NOMO-1 (cell line): ENCODE data around the gene FRMD3.
A peak's percentile ranks its signal among the peaks of the same experiment; 100 is the strongest.

Source experiments
- DNase-seq, 2 experiments: peaks; one replicate each; lab custom pipeline; 2025; ENCODE audit not compliant: unreplicated experiment in 2 of 2; lab: John Stamatoyannopoulos, UW

The FRMD3 gene

DNA sequence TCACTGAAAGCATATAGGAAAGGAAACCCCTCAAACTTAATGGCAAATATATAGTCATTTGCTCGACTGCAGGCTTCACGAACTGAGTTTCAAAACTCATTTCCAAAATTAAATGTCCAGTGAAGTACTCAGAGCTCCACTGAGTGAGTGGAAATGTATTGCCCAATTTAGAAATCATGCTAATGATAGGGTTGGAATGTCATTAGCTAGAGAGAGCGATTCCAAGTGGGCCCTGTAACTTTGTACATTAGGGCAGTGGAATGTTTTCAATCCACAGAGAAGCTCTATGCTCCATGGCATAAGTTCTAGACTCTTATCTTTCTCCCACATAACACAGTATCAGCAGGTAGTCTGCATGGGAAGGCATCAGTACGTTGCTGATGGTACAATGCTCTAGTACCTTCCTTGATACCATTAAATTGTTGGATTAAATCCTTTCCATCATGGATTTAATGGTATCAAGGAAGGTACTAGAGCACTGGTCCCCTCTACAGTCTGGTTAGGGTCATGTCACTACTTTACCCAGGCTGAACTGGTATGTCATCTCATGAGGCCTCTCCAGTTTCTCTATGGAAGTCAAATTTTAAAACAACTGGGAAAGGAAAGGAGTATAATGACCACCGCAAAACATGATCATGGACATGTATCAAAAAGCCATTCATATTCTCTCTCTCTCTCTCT lies 292.1 kb downstream of the FRMD3 start:
- no peak for DNase-seq

DNA sequence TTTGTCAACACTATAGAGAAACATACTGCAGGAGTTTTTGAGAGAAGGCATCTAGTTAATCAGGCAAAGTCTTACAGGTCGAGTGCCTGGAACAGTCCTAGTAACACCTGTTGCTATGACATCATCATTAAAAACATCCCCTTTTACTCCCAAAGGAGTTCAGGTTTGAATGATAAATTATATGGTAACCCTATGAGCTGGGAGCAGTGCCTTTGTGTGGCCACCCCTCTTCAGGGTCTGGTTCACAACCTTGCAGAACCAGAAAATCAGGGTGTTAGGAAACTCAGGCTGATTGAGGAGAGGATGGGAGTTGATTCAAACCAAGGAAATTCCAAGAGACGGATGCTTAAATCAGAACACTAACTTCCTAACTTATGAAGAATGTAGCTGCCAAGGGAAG lies 296.1 kb downstream of the FRMD3 start:
- DNase-seq, result no peak

DNA sequence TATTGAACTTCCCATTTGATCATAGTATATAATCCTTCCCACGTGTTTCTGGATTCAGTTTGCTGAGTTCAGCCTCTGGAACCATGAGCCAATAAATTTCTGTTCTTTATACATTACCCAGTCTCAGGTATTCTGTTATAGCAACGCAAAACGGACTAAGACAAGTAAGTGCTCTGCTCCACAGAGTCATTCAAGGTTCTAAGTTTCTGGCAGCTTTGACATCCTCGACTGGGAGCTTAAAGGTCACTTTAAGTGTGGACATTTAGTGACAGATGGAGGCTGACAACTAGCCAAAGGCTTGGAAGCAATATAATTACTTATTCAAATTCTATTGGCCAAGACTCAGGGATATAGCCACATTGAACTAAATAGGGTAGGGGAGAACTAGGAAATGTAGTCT lies 297.5 kb downstream of the FRMD3 start:
- DNase-seq, result no peak

DNA sequence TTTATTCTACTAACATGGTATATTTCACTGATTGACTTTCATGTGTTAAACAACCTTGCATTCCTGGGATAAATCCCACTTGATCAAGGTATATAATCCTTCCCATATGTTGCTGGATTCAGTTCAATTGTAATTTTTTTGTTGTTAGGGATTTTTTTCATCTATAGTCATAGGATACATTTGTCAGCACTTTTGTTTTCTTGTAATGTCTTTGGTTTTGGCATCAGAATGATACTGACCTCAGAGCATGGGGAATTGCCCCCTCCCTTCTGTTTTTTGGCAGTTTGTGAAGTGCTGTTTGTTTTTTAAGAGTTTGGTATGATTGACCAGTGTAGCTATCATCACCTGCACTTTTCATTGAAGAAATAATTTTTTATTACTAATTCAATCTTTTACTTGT lies 298.5 kb downstream of the FRMD3 start:
- DNase-seq, result no peak

DNA sequence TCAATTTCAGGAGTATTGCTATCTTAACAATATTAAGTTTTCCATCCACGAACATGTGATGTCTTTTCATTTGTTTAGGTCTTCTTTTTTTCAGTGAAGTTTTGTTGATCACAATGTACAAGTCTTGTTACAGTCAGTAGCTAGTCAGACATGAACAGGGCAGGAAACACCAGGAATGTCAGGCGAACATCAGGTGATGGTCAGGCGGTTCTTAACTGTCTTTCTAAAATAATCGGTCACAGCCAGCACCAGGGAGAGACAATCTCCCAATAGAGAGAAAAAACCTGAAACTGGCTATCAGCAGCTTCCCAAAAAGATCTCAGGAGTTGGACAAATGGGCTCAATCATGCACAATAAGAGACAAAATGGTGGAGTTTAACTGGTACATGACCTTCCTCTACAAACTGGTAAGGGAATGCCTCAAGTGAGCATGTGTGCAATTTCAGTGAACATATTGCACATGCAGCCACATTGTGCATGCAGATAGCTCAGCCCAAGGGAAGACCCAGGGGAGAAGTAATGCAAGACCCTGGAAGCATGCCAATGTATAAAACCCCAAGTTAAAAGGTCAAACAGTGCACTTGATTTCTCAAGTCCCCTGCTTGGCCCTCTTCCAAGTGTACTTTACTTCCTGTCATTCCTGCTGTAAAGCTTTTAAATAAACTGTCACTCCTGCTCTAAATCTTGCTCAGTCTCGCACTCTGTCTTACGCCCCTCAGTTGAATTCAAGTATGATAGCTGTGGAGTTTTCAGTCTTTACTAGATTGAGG lies 299.1 kb downstream of the FRMD3 start:
- DNase-seq, result peak; percentile 8 to 36

DNA sequence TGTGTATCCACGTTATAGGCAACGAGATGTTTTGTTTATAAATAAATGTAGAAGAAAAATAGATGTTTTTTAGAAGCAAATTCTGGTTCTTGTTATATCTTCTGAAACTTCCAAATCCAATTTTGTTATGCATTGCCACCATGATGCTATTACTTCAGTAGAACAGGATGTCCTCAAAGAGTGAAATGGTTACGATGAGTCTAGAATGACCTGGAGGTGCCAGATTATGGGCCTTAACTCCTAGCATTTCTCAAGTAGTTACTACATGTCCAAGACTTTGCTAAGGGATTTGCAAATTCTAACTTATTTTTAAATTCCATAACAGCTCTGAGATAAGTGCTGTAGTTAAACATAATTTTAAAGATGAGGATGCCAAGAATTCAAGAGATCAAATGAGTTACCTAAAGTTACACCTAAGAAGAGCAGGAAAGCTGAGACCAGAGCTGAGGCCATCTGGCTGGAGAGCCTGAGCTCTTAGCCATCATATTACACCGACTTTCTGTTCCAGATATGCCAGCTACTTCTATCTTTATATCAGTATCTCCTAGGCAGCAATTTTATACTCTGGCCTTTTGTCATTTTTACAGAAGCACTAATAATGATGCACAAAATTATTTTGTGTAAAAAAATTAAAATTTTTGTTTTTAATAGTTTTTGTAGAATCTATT lies 302.0 kb downstream of the FRMD3 start:
- DNase-seq, result no peak

DNA sequence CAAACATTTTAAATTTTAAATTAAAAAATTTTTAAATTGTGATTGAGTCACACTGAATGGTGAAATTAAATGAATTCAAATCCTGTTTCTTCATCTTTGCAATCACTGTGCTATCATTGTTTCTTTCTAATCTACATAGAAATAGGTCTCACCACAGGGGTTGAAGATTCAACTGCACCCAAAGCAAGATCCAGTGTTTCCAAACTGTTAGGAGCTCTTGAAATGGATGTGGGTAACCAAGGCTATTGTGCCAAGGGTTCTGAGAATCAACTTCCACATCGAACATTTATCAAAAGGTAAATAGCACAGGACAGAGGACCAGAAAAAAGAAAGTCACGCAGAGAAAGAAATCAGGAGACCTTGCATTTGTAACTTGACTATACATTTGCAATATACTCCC lies 302.7 kb downstream of the FRMD3 start:
- no peak for DNase-seq

DNA sequence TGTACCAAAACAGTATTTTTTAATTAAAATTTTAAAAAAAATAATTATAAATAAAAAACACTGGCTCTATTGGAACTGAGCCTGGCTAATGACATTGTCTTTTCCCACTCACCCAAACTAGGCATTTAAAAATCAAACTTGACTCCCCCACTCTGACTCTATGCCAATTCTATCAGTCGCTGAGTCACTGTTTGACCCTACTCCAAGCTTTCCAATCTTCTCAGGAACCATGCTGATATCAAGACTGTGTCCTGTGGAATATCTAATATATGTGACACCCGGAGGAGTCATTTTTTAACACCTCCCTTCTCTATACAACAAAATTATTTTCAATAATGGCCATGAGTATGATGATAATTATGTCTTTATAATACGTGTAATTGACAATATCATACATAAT lies 303.7 kb downstream of the FRMD3 start:
- no peak for DNase-seq

DNA sequence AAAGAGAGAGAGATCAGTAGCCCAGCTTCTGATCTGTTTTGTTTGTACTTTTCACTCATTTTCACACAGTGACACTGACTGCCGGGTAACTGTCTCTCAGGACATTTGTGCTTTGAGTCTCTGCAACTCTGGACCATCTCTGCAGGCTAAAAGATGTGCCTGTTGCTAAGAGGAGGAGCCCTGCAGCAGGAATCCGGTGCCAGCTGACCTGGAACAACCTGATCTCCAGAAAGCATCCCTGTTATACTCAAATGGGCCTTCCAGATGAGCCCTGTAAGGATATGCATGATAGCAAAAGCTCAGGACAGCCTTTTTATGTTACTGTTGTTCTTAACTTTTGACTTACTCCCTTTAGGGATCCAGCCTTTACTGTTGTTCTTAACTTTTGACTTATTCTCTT lies 304.6 kb downstream of the FRMD3 start:
- no peak for DNase-seq

DNA sequence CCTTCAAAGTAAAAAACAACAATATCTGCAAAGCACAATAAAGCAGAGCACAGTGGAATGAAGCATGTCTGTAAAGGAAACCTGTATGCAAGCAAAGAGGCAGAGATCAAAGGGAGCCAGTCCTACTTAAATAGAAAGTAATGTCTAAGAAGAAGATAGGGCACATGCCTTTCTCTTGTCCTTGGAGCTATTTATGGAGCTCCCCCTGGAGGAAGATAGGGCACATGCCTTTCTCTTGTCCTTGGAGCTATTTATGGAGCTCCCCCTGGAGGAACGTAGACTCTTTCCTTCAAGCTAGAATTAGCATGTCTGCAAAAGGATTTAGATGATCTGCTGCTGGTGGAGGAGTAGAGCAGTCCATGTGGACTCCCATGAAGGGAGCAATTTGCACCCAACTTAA lies 307.2 kb downstream of the FRMD3 start:
- no peak for DNase-seq

DNA sequence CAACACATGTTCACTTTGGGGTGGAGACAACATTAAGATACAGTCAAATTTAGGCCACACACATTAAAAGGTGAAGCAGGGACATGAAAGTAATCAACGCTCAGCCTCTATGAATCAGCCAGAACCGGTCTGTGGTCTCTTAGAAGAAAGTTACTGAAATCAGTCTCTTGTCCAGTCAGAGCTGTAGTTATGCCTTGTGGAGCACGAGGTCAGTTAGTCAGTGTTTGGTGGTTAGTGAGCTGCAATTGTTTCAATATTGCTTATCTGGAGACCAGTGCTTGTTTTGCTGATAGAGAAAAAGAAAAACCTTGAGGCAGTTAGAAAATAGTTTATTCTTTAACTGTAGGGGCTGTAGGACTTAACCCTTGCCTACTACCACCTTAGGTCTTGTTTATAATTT lies 317.5 kb downstream of the FRMD3 start:
- no peak for DNase-seq

DNA sequence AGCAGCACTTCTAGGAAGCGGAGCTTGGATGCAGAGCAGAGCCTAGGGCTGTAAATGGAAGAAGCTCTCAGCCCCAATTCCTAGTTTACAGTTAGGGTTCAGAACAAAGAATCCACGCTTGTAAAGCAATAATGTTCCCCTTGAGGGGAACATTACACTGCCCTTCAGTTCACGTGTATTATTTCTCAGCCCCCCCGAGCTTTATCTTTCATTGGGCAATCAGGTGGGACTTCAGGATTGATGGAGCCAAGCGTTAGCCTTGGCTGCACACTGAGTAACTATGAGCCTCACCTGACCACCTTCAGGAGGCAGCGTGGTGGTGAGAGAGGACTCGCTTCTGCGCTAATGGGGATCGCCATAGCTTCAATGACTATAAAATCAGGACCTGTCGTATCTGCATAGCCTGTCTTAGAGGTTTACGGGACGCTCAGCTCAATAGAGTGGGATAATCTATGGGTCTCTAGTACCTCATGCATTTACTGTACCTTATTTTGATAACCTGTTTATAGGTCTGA lies 318.2 kb downstream of the FRMD3 start:
- DNase-seq, result no peak

DNA sequence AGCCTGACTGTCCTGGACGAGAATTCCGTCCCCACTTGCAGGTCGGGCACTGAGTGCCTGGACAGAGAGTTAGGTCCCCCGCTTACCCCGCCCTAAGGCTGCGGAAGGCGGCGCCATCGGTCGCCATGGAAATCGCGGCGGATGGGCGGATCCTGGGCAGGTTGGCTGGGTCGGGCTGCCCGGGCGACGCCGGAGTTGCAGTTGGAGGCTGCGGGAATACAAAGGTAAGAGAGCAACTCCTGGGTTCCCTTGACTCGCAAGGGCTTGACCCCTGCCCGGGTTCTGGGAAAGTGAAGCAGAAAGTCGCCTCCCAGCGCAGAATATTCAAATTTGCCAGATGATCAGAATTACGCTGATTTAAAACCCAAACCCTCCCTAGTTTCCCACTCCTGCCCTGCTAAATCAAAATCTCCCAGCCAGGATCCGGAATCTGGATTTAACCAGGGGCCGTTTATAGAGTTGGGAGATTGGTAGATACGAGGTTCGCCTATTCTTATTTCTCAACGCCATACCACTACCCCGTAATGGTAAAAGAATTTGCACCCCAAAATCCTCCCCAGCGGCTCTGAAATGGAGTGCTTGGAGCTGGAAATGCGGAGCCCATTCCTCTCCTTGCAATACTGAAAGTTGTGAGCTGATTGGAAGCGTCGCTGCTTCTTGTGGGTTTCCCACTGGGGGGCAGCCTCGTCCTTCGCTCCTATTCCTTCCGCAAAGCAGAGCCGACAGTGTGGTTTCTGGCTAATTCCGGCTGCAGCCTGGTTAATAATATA lies 318.9 kb downstream of the FRMD3 start:
- DNase-seq, result peak; percentile 16 to 25

DNA sequence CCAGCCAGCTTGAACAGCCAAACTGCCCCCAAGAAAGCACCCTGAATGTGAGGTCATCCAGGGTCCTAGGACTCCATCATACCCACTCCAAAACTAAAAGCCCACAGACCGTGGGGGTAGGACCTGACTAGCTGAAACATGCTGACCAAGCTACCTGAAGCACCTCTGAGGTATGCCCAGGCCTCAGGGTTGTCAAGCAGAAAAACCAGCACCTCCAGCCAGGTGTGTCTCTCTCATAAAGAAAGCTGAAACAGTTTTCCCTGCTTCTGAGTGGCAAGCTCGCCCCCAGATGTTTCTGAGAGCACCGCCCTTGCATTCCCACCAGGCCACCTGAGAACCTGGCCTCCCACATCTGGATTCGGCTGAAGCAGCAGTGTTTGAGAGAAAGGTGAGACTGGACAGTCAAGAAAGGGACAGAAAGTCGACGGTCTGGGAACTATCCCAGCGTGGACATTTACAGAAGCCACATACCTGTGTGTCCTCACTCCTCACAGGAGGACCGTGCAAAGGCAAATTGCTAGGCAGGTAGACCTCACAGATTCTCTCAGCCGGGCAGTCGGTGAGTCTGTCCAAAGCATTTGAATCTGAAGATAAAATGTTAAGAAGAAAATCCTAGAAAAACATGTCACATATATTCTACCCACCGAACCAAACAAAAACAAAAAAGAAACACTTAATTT lies 319.6 kb downstream of the FRMD3 start:
- DNase-seq, result no peak

DNA sequence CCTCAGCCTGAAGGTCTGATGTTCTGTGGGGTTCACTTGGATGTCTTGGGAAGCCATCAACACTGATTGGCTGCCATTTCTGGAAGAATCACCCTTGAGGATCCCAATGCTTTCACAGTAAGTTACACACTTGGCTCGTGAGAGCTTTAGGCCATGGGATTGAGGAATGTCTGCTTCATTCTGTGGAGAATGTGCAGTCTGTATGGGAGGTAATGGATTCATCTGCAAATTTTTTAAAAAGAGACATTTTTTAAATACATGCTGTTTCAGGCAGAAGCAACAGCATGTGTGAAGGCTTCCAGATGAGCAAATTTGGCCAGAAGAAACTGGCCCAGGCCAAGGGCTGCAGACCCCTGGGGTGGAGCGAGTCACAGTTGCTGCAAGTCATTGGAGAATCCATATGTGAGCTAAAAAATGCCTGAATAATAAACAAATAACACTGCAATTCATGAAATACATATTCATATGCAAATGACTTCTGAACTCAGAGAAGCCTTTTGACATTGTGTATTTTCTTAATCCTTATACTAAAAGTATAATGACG lies 328.9 kb downstream of the FRMD3 start:
- no peak for DNase-seq

DNA sequence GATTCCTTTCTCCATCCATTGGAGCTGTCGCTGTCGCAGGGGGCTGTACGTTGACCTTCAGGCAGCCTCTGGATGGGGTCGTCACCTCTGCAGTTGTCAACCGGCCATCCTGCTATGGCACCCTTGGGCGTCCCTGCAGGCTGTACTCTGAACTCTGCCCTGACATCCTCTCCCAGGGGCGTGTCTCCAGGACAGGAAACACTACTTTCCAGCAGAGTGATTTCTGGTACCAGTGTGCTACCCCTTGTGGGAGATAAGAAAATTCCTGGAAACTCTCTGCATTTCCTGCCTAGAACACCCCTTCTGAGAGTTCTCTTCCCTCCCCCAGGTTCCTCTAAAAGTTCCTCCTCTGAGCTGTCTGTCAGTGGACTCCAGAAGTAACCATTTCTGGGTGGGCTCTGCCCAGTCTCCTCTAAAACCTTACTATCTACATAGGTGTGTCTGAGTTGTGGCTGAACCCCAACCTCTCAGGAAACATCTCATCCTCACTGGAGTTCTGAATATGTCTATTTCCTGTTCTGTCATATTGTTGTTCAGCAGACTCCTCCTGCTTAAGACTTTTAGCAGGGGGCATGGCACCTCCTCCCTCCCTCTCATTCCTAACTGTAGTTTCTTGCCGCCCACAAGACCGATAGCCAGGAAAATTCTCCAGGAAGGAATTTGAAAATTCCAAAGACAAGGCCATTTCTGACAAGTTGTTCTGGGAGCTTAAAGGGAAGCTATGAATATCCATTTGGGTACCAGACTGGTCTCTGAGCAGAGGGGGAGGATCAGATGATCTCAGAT lies 329.9 kb downstream of the FRMD3 start:
- no peak for DNase-seq

DNA sequence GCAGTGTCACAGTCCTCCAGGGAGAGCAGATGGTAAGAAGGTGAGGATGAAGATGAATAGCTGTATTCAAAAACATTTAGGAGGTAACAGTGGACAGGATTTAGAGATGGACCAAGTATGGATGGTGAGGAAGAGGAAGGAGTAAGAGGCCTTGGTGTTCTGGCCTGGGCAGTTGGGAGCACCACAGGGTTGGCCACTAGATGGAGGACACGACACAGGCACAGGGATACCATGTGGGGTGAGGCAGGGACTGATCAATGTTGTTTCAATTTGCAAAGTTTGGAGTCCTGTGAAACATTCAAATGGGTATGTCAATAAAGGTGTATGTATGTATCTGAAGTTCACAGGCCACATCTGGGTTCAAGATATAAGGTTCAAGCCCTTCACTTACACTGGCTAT lies 334.2 kb downstream of the FRMD3 start:
- DNase-seq, result no peak

DNA sequence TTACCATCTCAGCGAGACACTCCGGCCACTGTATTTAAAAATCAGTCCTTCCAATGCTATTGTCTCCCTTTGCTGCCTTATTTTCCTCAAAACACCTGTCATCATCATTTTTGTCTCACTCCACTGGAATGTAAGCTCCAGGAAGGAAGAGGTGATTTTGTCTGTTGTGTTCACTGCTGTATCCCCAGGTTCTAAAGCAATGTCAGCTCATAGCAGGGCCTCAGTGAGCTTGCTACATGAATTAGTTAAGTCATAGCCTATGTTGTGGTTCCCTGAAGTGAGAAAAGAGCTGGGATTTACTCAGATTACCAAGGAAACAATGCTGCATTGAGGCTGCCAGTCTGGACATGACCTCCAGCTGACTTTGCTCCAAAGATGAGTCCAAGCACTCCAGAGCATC lies 337.7 kb downstream of the FRMD3 start:
- DNase-seq, result no peak

DNA sequence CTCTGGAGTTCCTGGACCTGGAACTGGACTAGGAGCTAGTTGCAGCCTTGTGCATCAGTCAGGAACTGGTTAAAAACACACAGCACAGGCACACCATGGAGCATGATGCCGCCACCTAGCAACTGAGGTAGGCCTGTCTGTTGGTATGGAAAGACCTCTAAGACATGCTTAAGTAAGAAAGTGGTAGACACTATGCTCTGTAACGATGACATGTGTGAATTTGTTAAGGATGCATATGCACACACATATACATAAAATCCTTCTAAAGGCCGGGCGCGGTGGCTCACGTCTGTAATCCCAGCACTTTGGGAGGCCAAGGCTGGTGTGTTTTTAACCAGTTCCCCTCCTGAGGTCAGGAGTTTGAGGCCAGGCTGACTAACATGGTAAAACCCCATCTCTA lies 338.4 kb downstream of the FRMD3 start:
- no peak for DNase-seq
